ENCODE data around the gene CENPE.

- no peak for TF ChIP-seq POLR2A (IDR thresholded peaks at IDR 0.05)
- TF ChIP-seq, protein P1, sequence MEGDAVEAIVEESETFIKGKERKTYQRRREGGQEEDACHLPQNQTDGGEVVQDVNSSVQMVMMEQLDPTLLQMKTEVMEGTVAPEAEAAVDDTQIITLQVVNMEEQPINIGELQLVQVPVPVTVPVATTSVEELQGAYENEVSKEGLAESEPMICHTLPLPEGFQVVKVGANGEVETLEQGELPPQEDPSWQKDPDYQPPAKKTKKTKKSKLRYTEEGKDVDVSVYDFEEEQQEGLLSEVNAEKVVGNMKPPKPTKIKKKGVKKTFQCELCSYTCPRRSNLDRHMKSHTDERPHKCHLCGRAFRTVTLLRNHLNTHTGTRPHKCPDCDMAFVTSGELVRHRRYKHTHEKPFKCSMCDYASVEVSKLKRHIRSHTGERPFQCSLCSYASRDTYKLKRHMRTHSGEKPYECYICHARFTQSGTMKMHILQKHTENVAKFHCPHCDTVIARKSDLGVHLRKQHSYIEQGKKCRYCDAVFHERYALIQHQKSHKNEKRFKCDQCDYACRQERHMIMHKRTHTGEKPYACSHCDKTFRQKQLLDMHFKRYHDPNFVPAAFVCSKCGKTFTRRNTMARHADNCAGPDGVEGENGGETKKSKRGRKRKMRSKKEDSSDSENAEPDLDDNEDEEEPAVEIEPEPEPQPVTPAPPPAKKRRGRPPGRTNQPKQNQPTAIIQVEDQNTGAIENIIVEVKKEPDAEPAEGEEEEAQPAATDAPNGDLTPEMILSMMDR (IDR thresholded peaks at IDR 0.05) = no peak
Observed at GRCh38 chr4:103136671-103137445, 61.3 kb downstream of the CENPE start.

All from body of pancreas (tissue), 4 donors.